OCI-LY7 (cell line): ENCODE results near the gene DUSP28. TPM values are rescaled to one million over a fixed set of nuclear protein-coding genes. Genes with fewer than 3 reads are reported as not detected.

Experiments
- BruUV-seq: library from RNA; stranded (reverse); fragments of 400-500 nt; replicated peaks from 2 replicates; lab custom pipeline; 2021; lab: Mats Ljungman, UMichigan
- CTCF ChIA-PET: fragments of 300-600 bp; sonication (Branson Sonifier 250); formaldehyde crosslinking; loops from one replicate; lab custom pipeline; 2022; ENCODE audit warnings: antibody characterized with exemption; ENCODE audit not compliant: unreplicated experiment; lab: Charles Lee
- POLR2A ChIA-PET: fragments of 300-600 bp; sonication (Branson Sonifier 250); formaldehyde crosslinking; loops from one replicate; lab custom pipeline; 2022; ENCODE audit warnings: antibody characterized with exemption; lab: Charles Lee
- DNase-seq: peaks from one replicate; pipeline ENCODE4 v3.0.0-alpha.2; 2015; ENCODE audit warnings: low spot score
- H2AFZ ChIP-seq: fragments of 200-600 bp; sonication (generic), shearing (Covaris generic); 2 replicates; pipeline ENCODE4 v1.6.1; 2014; ENCODE audit warnings: mild to moderate bottlenecking, antibody characterized with exemption, low read length, moderate library complexity
- H3K27ac ChIP-seq: fragments of 200-600 bp; sonication (generic); 2 replicates; pipeline ENCODE4 v1.5.1; 2014; ENCODE audit warnings: mixed run types, low read depth, mild to moderate bottlenecking, moderate library complexity, low read length, inconsistent platforms; ENCODE audit not compliant: poor library complexity, severe bottlenecking
- H3K36me3 ChIP-seq: fragments of 200-600 bp; sonication (generic); 2 replicates; pipeline ENCODE4 v1.6.1; 2014; ENCODE audit warnings: mild to moderate bottlenecking, antibody characterized with exemption, low read length, moderate library complexity, mixed read lengths; ENCODE audit not compliant: insufficient read depth
- H3K4me1 ChIP-seq: fragments of 200-600 bp; sonication (generic); 2 replicates; pipeline ENCODE4 v1.5.1; 2014; ENCODE audit warnings: mild to moderate bottlenecking, low read length; ENCODE audit not compliant: insufficient read depth, poor library complexity, severe bottlenecking
- H3K4me2 ChIP-seq: fragments of 200-600 bp; sonication (generic); 2 replicates; pipeline ENCODE4 v1.6.1; 2014; ENCODE audit warnings: mild to moderate bottlenecking, low read length
- H3K4me3 ChIP-seq: fragments of 200-600 bp; sonication (generic); 2 replicates; pipeline ENCODE4 v1.5.1; 2014; ENCODE audit warnings: mild to moderate bottlenecking, low read depth, low read length; ENCODE audit not compliant: poor library complexity, severe bottlenecking
- H3K79me2 ChIP-seq: fragments of 200-600 bp; sonication (generic); 2 replicates; pipeline ENCODE4 v1.6.1; 2016; ENCODE audit warnings: low read depth, mild to moderate bottlenecking, low read length, moderate library complexity, mixed read lengths; ENCODE audit not compliant: insufficient read depth
- H3K9me2 ChIP-seq: fragments of 200-600 bp; sonication (generic); 2 replicates; pipeline ENCODE4 v1.6.1; 2016; ENCODE audit warnings: mild to moderate bottlenecking, low read length, mixed read lengths; ENCODE audit not compliant: insufficient read depth
- H3K9me3 ChIP-seq: fragments of 200-600 bp; sonication (generic); 2 replicates; pipeline ENCODE4 v1.6.1; 2014; ENCODE audit warnings: mild to moderate bottlenecking, mixed run types, low read length, mixed read lengths
- H4K20me1 ChIP-seq: fragments of 200-600 bp; sonication (generic); 2 replicates; pipeline ENCODE4 v1.6.1; 2014; ENCODE audit warnings: mild to moderate bottlenecking, antibody characterized with exemption, low read length, moderate library complexity, mixed read lengths; ENCODE audit not compliant: insufficient read depth
- EZH2phosphoT487 ChIP-seq: fragments of 200-600 bp; sonication (generic); IDR thresholded peaks from 2 replicates; pipeline ENCODE4 v1.6.1; 2018; ENCODE audit warnings: low read depth, borderline replicate concordance, mild to moderate bottlenecking, mixed run types, antibody characterized with exemption, low read length, moderate library complexity, mixed read lengths
- intact Hi-C: fragments of 100-400 bp; cut with micrococcal nuclease; formaldehyde crosslinking; loops from one replicate; pipeline ENCODE4 v1.10.0; 2022; ENCODE audit not compliant: unreplicated experiment
- total RNA-seq, 2 experiments: library from RNA; depleted of rRNA in 1 of 2; stranded (reverse); fragments of >200 nt in 1 of 2; shearing (Covaris generic) in 1 of 2; gene quantifications; 2 replicates each; pipeline ENCODE4 v1.2.3, GENCODE V29; 2014 to 2022
- TF ChIP-seq, protein P1 (sequence below): fragments of 200-600 bp; sonication (generic); conservative IDR thresholded peaks from 2 replicates; pipeline ENCODE4 v1.5.1; 2014; ENCODE audit warnings: mild to moderate bottlenecking, antibody characterized with exemption, low read length, moderate library complexity, mixed read lengths

Gene DUSP28
- total RNA-seq, 2 experiments from 2014 or later: 15.8 to 17.6 TPM

DNA sequence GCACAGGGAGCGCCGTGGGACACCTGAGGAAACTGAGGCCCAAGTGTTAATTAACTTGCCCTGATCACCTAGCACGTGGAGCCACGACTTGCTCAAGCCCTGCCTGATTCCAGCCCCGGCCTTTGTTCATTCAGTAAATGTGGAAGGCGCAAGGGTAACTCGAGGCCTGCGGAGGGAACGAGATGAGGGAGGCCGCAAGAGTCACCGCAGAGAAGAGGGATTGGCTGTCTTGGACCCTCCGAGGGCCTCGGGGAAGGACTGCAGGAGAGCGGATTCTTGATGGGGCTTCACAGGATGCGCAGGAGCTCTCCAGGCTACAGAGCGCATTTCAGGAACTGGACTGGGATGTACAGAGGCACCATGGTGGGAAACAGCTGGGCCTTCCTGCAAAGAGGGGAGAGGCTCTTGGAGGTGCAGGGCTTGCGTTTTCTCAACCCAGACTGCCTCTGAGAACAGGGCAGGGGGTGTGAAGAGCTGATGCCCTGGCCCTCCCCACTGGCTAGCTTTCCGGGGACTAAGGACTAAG, 1.9 kb upstream of the DUSP28 start:
- Histone ChIP-seq H3K4me3 (peak overlapping the region; percentile 91), H3K79me2 (peaks cover 44% of the 10 kb centered on the region; the same call in 1 of the 2 replicates), H4K20me1 (no peaks in the 10 kb centered on the region), H2AFZ (no peak overlapping the region), H3K9me3 (no peaks in the 10 kb centered on the region), H3K36me3 (peaks cover 54% of the 10 kb centered on the region), H3K4me2 (peak overlapping the region; percentile 78), H3K9me2 (no peaks in the 10 kb centered on the region), H3K4me1 (peaks cover 44% of the 10 kb centered on the region), H3K27ac (no peak overlapping the region)
- POLR2A ChIA-PET: interaction anchor here (1.4 kb wide), 1 partner anchor 27 kb away, joined by 3 read pairs; no protein-coding TSS in a partner anchor
- DNase-seq: no peak
- intact Hi-C loops: no loop called here
- TF ChIP-seq, protein P1, sequence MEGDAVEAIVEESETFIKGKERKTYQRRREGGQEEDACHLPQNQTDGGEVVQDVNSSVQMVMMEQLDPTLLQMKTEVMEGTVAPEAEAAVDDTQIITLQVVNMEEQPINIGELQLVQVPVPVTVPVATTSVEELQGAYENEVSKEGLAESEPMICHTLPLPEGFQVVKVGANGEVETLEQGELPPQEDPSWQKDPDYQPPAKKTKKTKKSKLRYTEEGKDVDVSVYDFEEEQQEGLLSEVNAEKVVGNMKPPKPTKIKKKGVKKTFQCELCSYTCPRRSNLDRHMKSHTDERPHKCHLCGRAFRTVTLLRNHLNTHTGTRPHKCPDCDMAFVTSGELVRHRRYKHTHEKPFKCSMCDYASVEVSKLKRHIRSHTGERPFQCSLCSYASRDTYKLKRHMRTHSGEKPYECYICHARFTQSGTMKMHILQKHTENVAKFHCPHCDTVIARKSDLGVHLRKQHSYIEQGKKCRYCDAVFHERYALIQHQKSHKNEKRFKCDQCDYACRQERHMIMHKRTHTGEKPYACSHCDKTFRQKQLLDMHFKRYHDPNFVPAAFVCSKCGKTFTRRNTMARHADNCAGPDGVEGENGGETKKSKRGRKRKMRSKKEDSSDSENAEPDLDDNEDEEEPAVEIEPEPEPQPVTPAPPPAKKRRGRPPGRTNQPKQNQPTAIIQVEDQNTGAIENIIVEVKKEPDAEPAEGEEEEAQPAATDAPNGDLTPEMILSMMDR: no peak
- TF ChIP-seq EZH2phosphoT487: no peak
- no TSS peak for BruUV-seq
- CTCF ChIA-PET: no interaction called here

DNA sequence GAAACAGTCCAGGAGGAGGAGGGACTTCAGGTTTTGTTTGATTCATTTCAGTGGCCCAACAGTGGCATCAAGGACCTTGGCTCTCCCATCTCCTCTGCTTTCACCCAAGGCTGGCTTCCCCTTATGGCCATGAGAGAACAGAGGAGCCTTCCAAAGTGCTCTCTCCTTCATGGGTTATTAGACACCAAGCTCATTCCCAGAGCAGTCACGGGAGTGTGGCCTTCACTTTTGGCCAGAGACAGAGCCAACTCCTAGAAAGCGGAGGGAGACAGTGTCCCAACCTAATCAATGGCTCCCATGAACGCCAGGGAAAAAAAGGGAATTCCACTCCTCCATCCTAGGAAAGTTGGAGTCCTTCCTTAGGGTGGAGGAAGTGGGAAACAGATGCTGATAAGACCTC, 871 bp upstream of the DUSP28 start:
- Histone ChIP-seq H3K4me1 (peaks cover 45% of the 10 kb centered on the region), H3K79me2 (peaks cover 44% of the 10 kb centered on the region; the same call in 1 of the 2 replicates), H3K4me3 (peak overlapping the region; percentile 91), H2AFZ (no peak overlapping the region), H3K36me3 (peaks cover 56% of the 10 kb centered on the region), H3K27ac (peak overlapping the region; percentile 86), H3K9me3 (no peaks in the 10 kb centered on the region), H3K4me2 (peak overlapping the region; percentile 78), H3K9me2 (no peaks in the 10 kb centered on the region), H4K20me1 (no peaks in the 10 kb centered on the region)
- POLR2A ChIA-PET: interaction anchor here (1.4 kb wide), 1 partner anchor 26 kb away, joined by 3 read pairs; no protein-coding TSS in a partner anchor
- no peak for DNase-seq
- no peak for TF ChIP-seq EZH2phosphoT487
- no TSS peak for BruUV-seq
- CTCF ChIA-PET: no interaction called here
- intact Hi-C loops: no loop called here

GRCh38 chr2:240560480-240561324, 545 bp downstream of the DUSP28 start:
- CTCF ChIA-PET: no interaction called here
- TF ChIP-seq, protein P1: no peak
- TF ChIP-seq EZH2phosphoT487: no peak
- Histone ChIP-seq H3K79me2 (peaks cover 44% of the 10 kb centered on the region; the same call in 1 of the 2 replicates), H3K36me3 (peaks cover 42% of the 10 kb centered on the region), H3K9me3 (no peaks in the 10 kb centered on the region), H3K4me1 (peaks cover 60% of the 10 kb centered on the region), H4K20me1 (no peaks in the 10 kb centered on the region), H3K9me2 (no peaks in the 10 kb centered on the region), H3K4me3 (peak overlapping the region; percentile 91), H2AFZ (no peak overlapping the region), H3K27ac (peak overlapping the region; percentile 86), H3K4me2 (peak overlapping the region; percentile 78)
- no TSS peak for BruUV-seq
- DNase-seq: peak; percentile 98
- intact Hi-C loops: loop anchor here (1.0 to 5.0 kb wide), 3 partner anchors 24 to 1142 kb away; partner anchors contain the start of gene ING5
- POLR2A ChIA-PET: interaction anchor here (0.6 to 4.6 kb wide), 5 partner anchors 9 to 217 kb away, joined by 3 to 37 read pairs (median 3); partner anchors contain the start of gene CAPN10
